Activated CD8-positive, alpha-beta T cell treated with anti-CD3 and anti-CD28 coated beads for 36 hours (primary cell): ENCODE data around the gene ARRB1. TPM values are rescaled to one million over a fixed set of nuclear protein-coding genes. Genes with fewer than 3 reads are reported as not detected.

Experiments
- ATAC-seq: fragments of 200-7000 bp; cut with Tn5 transposase; one replicate; pipeline ENCODE4 v1.10.0; 2021; ENCODE audit warnings: mild to moderate bottlenecking, moderate library complexity
- CTCF ChIA-PET: fragments of 350-600 bp; sonication (Branson Sonifier 250); formaldehyde crosslinking; loops from one replicate; lab custom pipeline; 2021; ENCODE audit warnings: antibody characterized with exemption; lab: Charles Lee
- POLR2A ChIA-PET: fragments of 350-600 bp; sonication (Branson Sonifier 250); formaldehyde crosslinking; loops from one replicate; lab custom pipeline; 2021; ENCODE audit warnings: antibody characterized with exemption; lab: Charles Lee
- DNase-seq: peaks from one replicate; pipeline ENCODE4 v3.0.0-alpha.2; 2020
- H3K27ac Mint-ChIP-seq: one replicate; pipeline ENCODE4 v1.8.0; 2021; ENCODE audit warnings: mild to moderate bottlenecking, mixed read lengths
- H3K27me3 Mint-ChIP-seq: one replicate; pipeline ENCODE4 v1.8.0; 2021; ENCODE audit warnings: mixed read lengths
- H3K36me3 Mint-ChIP-seq: one replicate; pipeline ENCODE4 v1.8.0; 2021; ENCODE audit warnings: low read depth, mixed read lengths
- H3K4me1 Mint-ChIP-seq: one replicate; pipeline ENCODE4 v1.8.0; 2021; ENCODE audit warnings: low read depth, mixed read lengths
- H3K4me3 Mint-ChIP-seq: one replicate; pipeline ENCODE4 v1.8.0; 2021; ENCODE audit warnings: mild to moderate bottlenecking, moderate library complexity, mixed read lengths
- H3K9me3 Mint-ChIP-seq: one replicate; pipeline ENCODE4 v1.8.0; 2021; ENCODE audit warnings: mixed read lengths
- intact Hi-C: fragments of 100-400 bp; cut with micrococcal nuclease; formaldehyde crosslinking; loops from one replicate; pipeline ENCODE4 v1.10.0; 2022
- total RNA-seq, 2 experiments: library from RNA; stranded (reverse); gene quantifications; one replicate each; pipeline ENCODE4 v1.2.3, GENCODE V29; 2021
- TF ChIP-seq, protein P1 (sequence below): fragments of 200-600 bp; IDR thresholded peaks from one replicate; pipeline ENCODE4 v1.8.0; 2022; ENCODE audit warnings: antibody characterized with exemption, mild to moderate bottlenecking

ARRB1 gene
- total RNA-seq, 2 experiments from 2014 or later: 16.2 to 18.8 TPM

DNA sequence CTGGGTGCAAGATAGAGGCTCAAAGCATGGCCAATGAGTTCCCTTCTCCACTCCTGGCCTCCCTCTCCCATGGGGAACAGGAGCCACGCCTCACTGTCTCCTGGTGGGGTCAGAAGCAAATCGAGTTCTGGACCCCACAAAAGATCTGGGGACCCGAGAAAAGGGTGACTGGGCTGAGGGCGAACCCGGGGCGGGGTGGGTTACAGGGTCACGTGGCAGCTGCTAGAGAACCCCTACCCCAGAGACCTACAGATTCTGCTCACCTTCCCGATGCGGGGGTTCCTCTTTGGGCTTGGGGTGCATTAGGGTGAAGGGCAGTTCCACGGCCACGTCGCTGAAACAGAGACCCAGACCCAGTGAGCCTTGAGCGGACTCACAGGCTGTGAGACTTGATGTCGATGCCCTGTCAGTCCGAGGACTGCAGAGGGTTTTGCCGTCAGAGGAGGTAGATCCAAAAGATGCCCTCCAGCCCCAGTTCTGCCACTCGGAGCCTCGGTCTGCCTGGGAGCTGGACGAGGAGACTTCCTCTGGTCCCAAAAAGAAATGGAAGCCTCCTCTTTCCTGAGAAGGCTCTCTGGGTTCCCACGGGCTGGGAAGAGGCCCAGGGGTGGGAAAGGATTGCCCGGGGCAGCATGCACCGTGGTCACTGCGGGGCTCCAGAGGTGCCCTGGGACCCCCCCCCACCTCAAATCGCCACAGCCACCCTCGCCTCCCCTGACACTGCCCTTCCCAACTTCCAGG is 82.7 kb downstream of the ARRB1 start:
- ChIA-PET CTCF (interaction anchor here (0.6 to 6.5 kb wide), 7 partner anchors 11 to 126 kb away, joined by 3 to 45 read pairs (median 11); partner anchors contain the start of gene TPBGL), POLR2A (no interaction called here)
- no peak overlapping the region for H3K27ac Mint-ChIP-seq

DNA sequence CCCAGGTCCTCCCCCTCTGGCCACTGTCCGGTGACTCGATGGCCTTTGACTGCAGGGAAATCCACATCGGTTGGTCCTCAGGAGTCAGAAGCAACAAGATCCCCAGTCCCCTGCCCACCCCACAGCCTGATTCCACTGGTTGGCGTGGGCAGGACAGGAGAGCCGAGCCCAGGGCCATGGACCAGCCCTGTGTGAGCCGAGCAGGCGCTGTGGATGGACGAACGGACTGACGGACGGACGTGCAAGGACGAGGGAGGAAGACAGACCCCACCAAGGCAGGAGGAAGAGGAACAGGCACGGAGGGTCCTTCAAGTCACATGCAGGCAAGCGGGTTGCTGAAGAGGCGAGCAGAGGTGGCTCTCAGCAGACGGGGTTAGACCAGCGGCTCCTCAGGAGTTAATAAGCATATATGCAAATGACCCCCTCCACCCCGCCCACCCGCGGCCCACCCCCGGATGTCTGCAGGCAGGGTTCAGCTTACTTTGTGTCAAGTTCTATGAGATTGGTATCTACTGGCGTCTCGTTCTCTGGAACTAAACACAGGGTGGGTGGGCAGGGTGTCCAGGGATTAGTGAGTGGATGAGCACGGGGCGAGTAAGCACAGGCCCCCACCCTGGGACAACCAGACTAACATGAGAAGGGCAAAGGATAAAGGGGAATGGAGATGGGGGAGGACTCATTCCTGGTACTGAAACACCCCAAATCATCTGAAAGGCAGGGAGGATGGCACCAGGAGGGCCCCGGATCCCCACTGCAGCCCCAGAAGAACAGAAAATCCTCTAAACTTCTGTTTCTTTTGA is 84.1 kb downstream of the ARRB1 start:
- no peak overlapping the region for H3K27ac Mint-ChIP-seq
- no peaks in the 10 kb centered on the region for H3K36me3 Mint-ChIP-seq

More for the DNA sequence above, 82.7 kb downstream of the ARRB1 start:
- Mint-ChIP-seq H3K4me1 (peaks cover 26% of the 10 kb centered on the region), H3K36me3 (no peaks in the 10 kb centered on the region), H3K9me3 (no peaks in the 10 kb centered on the region), H3K27me3 (no peaks in the 10 kb centered on the region), H3K4me3 (no peak overlapping the region)
- ATAC-seq: no peak
- TF ChIP-seq, protein P1, sequence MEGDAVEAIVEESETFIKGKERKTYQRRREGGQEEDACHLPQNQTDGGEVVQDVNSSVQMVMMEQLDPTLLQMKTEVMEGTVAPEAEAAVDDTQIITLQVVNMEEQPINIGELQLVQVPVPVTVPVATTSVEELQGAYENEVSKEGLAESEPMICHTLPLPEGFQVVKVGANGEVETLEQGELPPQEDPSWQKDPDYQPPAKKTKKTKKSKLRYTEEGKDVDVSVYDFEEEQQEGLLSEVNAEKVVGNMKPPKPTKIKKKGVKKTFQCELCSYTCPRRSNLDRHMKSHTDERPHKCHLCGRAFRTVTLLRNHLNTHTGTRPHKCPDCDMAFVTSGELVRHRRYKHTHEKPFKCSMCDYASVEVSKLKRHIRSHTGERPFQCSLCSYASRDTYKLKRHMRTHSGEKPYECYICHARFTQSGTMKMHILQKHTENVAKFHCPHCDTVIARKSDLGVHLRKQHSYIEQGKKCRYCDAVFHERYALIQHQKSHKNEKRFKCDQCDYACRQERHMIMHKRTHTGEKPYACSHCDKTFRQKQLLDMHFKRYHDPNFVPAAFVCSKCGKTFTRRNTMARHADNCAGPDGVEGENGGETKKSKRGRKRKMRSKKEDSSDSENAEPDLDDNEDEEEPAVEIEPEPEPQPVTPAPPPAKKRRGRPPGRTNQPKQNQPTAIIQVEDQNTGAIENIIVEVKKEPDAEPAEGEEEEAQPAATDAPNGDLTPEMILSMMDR: no peak
- no peak for DNase-seq
- intact Hi-C loops: no loop called here

DNA sequence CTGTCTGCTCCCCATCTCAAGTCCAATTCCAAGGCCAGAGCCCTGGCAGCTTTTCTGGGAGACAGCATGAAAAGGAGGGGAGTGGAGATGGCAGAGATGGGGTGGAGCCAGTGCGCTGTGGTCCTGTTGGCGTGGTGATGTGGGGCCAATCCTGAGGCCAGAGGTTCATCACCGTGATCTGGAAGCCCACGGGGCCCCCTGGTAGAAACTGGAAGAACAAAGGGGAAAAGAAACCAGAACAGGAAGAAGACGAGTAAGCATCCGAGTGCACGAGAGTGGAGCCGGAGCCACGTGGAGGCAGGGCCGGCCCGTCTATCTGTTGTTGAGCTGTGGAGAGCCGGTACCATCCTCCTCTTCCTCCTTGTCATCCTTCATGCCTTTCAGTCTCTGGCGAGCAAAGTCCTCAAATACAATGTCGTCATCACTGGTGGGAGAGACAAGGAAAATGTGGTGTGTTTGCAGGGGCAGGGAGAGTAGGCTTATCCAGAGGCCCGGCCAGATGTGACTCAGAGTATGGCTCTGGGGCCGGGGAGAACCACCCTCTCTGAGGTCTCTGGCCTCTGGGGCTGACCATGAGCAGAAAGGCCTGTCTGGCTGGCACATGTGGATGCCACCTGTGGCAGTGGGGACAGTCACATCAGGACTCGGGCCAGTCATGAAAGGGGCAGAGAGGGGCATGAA is 85.5 kb downstream of the ARRB1 start:
- Mint-ChIP-seq H3K9me3 (no peaks in the 10 kb centered on the region), H3K36me3 (no peaks in the 10 kb centered on the region), H3K4me3 (no peak overlapping the region), H3K27ac (peak overlapping the region; percentile 38), H3K27me3 (no peaks in the 10 kb centered on the region), H3K4me1 (peaks cover 26% of the 10 kb centered on the region)
- ATAC-seq (no peak), DNase-seq (no peak)
- CTCF ChIA-PET: interaction anchor here (1.0 to 2.8 kb wide), 5 partner anchors 10 to 25 kb away, joined by 3 to 12 read pairs (median 7); partner anchors contain the start of gene TPBGL
- POLR2A ChIA-PET: interaction anchor here (0.6 kb wide), 1 partner anchor 516 kb away, joined by 3 read pairs; no protein-coding TSS in a partner anchor
- TF ChIP-seq, protein P1: no peak
- intact Hi-C loops: no loop called here

More for the DNA sequence above, 84.1 kb downstream of the ARRB1 start:
- Mint-ChIP-seq H3K4me3 (no peak overlapping the region), H3K9me3 (no peaks in the 10 kb centered on the region), H3K4me1 (peaks cover 20% of the 10 kb centered on the region), H3K27me3 (no peaks in the 10 kb centered on the region)
- TF ChIP-seq, protein P1: no peak
- ChIA-PET CTCF (interaction anchor here (6.5 kb wide), 1 partner anchor 125 kb away, joined by 40 read pairs; no protein-coding TSS in a partner anchor), POLR2A (no interaction called here)
- no peak for DNase-seq
- no peak for ATAC-seq
- intact Hi-C loops: no loop called here

DNA sequence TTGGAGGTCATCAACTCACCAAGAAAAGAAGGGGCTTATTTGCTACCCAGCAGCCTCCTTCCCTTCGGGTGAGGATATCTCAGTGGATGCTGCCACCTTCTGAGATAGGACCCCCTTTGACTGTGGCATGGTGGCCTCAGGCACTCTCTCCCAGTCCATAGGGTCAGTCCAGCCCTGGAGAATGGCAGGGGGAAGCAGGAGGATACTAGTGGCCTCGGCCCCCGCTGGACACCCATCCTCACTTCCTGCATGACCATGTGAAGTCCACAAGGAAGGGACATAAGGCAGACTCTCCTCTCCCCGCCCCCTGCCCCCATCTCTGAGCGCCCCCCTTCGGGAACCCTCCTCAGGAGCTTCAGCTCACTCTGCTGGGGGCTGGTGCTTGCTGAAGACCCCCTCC is 86.5 kb downstream of the ARRB1 start:
- no peaks in the 10 kb centered on the region for H3K36me3 Mint-ChIP-seq
- ChIA-PET POLR2A (interaction anchor here (0.6 to 1.3 kb wide), 2 partner anchors 9 to 515 kb away, joined by 3 read pairs; no protein-coding TSS in a partner anchor), CTCF (interaction anchor here (1.8 to 2.8 kb wide), 4 partner anchors 11 to 24 kb away, joined by 6 to 12 read pairs (median 8); partner anchors contain the start of gene TPBGL)
- intact Hi-C loops: no loop called here
- no peak for ATAC-seq
- no peak for DNase-seq
- H3K4me3 Mint-ChIP-seq: no peak overlapping the region
- H3K27me3 Mint-ChIP-seq: no peaks in the 10 kb centered on the region
- TF ChIP-seq, protein P1: no peak
- H3K9me3 Mint-ChIP-seq: no peaks in the 10 kb centered on the region
- H3K4me1 Mint-ChIP-seq: peaks cover 36% of the 10 kb centered on the region
- H3K27ac Mint-ChIP-seq: no peak overlapping the region
